Breast epithelium (tissue), 4 donors: Measurements from ENCODE around the gene RBM41. TPM values are rescaled to one million over a fixed set of nuclear protein-coding genes. Genes with fewer than 3 reads are reported as not detected.
"Not testable (repeated sequence)": the region's sequence is repeated elsewhere in the genome, so short reads cannot be mapped to it uniquely, and the experiment has no call there.

ENCODE experiments used
- DNase-seq, 2 donors: peaks; one replicate each; pipeline ENCODE4 v3.0.0-alpha.2; 2019; ENCODE audit warnings: low spot score in 2 of 2
- H3K27ac ChIP-seq, 2 donors: fragments of 200-600 bp; sonication (generic) in 1 of 2; one replicate each; pipeline ENCODE4 v1.5.1; 2016 to 2019; ENCODE audit warnings: mild to moderate bottlenecking in 1 of 2
- H3K27me3 ChIP-seq, 2 donors: fragments of 200-600 bp; sonication (generic) in 1 of 2; one replicate each; pipeline versions ENCODE4 v1.5.1 to v1.6.0; 2017 to 2019; ENCODE audit warnings: control low read depth in 1 of 2, mild to moderate bottlenecking in 1 of 2
- H3K36me3 ChIP-seq: fragments of 200-600 bp; one replicate; pipeline ENCODE4 v1.5.1; 2019
- H3K4me1 ChIP-seq, 2 donors: fragments of 200-600 bp; sonication (generic); one replicate each; pipeline ENCODE4 v1.5.1; 2016 to 2019; ENCODE audit warnings: control low read depth in 1 of 2
- H3K4me3 ChIP-seq, 3 donors: fragments of 200-600 bp; sonication (generic); 1 replicate in 2 of 3; 2 replicates in 1 of 3; pipeline ENCODE4 v1.5.1; 2016 to 2019; ENCODE audit warnings: mild to moderate bottlenecking in 3 of 3, moderate library complexity in 2 of 3
- H3K9me3 ChIP-seq, 2 donors: fragments of 200-600 bp; sonication (generic) in 1 of 2; one replicate each; pipeline ENCODE4 v1.5.1; 2016 to 2019; ENCODE audit warnings: control low read depth in 1 of 2
- CTCF ChIP-seq, 3 donors: fragments of 450-650 bp; IDR thresholded peaks; one replicate each; pipeline ENCODE4 v1.5.1; 2016 to 2017; ENCODE audit warnings: antibody characterized with exemption in 3 of 3, mild to moderate bottlenecking in 3 of 3, moderate library complexity in 3 of 3
- POLR2A ChIP-seq: fragments of 450-650 bp; IDR thresholded peaks from one replicate; pipeline ENCODE4 v1.6.1; 2016; ENCODE audit warnings: antibody characterized with exemption, mild to moderate bottlenecking, moderate library complexity
- POLR2AphosphoS5 ChIP-seq, 3 donors: sonication (generic); formaldehyde crosslinking; IDR thresholded peaks; one replicate each; pipeline ENCODE4 v1.6.1; 2017; ENCODE audit warnings: antibody characterized with exemption in 3 of 3
- intact Hi-C: fragments of 100-400 bp; cut with DNase I; formaldehyde crosslinking; loops from one replicate; pipeline ENCODE4 v1.15.1; 2023; ENCODE audit warnings: low total_unique reads
- total RNA-seq, 3 donors: library from RNA; depleted of rRNA; stranded (reverse); fragments of >200 nt; gene quantifications; one replicate each; pipeline ENCODE4 v1.1.0, GENCODE V29; 2016

RBM41 gene
- total RNA-seq, 3 donors from 2014 or later, result 12.0 to 32.5 (median 17.0) TPM

DNA sequence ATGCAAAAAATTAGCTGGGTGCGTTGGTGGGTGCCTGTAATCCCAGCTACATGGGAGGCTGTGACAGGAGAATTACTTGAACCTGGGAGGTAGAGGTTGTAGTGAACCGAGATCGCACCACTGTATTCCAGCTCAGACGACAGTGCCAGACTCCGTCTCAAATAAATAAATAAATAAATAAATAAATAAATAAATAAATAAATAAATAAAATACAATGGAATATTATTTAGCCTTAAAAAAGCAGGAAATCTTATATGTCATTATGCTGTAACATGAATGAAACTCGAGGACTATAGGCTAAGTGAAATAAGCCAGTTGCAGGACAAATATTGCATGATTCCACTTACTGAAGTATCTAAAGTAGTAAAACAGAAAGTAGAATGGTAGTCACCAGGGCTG, 42.5 kb downstream of the RBM41 start:
- no peaks in the 10 kb centered on the region for H3K4me1 ChIP-seq
- H3K9me3 ChIP-seq, result peaks cover 22 to 70% of the 10 kb centered on the region in 2 donors
- DNase-seq, result no peak
- no peaks in the 10 kb centered on the region for H3K36me3 ChIP-seq
- TF ChIP-seq CTCF (IDR thresholded peaks at IDR 0.05), result no peak
- no peak for TF ChIP-seq POLR2A
- no peak for TF ChIP-seq POLR2AphosphoS5 (IDR thresholded peaks at IDR 0.05)
- no peak overlapping the region for H3K4me3 ChIP-seq
- no peaks in the 10 kb centered on the region for H3K27me3 ChIP-seq
- H3K27ac ChIP-seq, result no peak overlapping the region
- intact Hi-C loops, result no loop called here

DNA sequence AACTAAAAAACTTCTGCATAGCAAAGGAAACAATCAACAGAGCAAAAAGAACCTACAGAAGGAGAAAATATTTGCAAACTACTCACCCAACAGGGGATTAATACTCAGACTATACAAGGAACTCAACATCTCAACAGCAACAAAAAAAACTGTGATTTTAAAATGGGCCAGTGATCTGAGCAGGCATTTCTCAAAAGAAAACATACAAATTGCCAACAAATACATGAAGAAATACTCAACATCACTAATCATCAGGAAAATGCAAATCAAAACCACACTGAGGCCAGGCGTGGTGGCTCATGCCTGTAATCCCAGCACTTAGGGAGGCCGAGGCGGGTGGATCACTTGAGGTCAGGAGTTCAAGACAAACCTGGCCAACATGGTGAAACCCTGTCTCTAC, 60.9 kb downstream of the RBM41 start:
- DNase-seq, H3K36me3 ChIP-seq, H3K4me3 ChIP-seq, H3K4me1 ChIP-seq, H3K27ac ChIP-seq, H3K9me3 ChIP-seq, intact Hi-C loops: not testable (repeated sequence)
- peaks cover 0 to 16% of the 10 kb centered on the region in 2 donors for H3K27me3 ChIP-seq

GRCh38 chrX:107054978-107055377, 63.6 kb downstream of the RBM41 start:
- no peak overlapping the region for H3K27ac ChIP-seq
- TF ChIP-seq POLR2A (no peak), CTCF (IDR thresholded peaks at IDR 0.05) (no peak), POLR2AphosphoS5 (IDR thresholded peaks at IDR 0.05) (no peak)
- H3K9me3 ChIP-seq, result no peaks in the 10 kb centered on the region
- DNase-seq, result no peak
- H3K4me1 ChIP-seq, result no peaks in the 10 kb centered on the region
- peaks cover 0 to 21% of the 10 kb centered on the region in 2 donors for H3K27me3 ChIP-seq
- intact Hi-C loops, result no loop called here
- H3K4me3 ChIP-seq, result no peak overlapping the region
- H3K36me3 ChIP-seq, result no peaks in the 10 kb centered on the region

DNA sequence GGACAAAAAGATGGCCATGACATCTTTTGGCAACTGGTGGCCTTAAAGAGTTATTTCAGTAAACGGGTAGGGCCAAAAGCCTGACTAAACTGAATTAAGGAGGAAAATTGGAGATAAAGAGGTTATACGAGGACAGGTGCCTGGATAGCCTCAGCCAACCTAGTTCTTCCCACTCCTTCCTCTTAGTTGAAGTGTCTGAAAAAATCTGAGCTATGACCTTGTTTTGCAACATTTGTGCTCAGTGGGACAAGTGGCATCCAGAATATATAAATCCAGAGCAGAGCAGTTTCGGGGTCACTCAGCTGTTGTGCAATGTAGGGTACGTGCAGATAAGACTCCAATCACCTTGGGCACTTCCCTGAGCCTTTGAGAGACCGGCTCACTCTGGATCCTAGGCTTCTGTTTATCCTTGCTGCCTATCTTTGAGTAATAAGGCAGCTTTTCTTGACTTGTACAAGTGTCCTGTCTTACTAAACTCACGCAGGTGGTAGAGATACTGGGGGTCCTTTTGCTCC, 68.4 kb downstream of the RBM41 start:
- no peak for DNase-seq
- intact Hi-C loops, result no loop called here
- Histone ChIP-seq H3K4me1 (no peaks in the 10 kb centered on the region), H3K36me3 (no peaks in the 10 kb centered on the region), H3K9me3 (peaks cover 0 to 9% of the 10 kb centered on the region in 2 donors), H3K4me3 (no peak overlapping the region), H3K27me3 (peaks cover 0 to 42% of the 10 kb centered on the region in 2 donors), H3K27ac (no peak overlapping the region)
- no peak for TF ChIP-seq POLR2AphosphoS5 (IDR thresholded peaks at IDR 0.05)
- TF ChIP-seq CTCF (IDR thresholded peaks at IDR 0.05), result no peak
- no peak for TF ChIP-seq POLR2A

DNA sequence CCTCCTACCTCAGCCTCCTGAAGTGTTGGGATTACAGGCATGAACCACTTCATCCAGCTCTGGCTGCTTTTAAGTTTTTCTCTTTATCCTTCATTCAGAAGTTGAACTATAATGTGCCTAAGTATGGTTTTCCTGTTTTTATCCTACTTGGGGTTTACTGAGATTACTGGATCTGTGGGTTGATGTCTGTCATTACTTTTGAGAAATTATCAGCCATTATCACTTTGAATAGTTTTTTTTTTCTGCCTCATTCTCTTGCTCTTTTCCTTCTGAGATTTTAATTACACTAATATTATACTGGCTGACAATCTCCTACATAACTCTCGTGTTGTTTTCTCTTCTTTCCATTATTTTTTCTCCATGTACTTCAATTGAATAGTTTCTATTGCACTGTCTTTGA, 71.0 kb downstream of the RBM41 start:
- TF ChIP-seq POLR2A (no peak), CTCF (IDR thresholded peaks at IDR 0.05) (no peak), POLR2AphosphoS5 (IDR thresholded peaks at IDR 0.05) (no peak)
- Histone ChIP-seq H3K9me3 (peaks cover 0 to 9% of the 10 kb centered on the region in 2 donors), H3K27me3 (peaks cover 0 to 37% of the 10 kb centered on the region in 2 donors), H3K4me3 (no peak overlapping the region), H3K4me1 (no peaks in the 10 kb centered on the region), H3K36me3 (no peaks in the 10 kb centered on the region), H3K27ac (no peak overlapping the region)
- no peak for DNase-seq
- intact Hi-C loops, result no loop called here

DNA sequence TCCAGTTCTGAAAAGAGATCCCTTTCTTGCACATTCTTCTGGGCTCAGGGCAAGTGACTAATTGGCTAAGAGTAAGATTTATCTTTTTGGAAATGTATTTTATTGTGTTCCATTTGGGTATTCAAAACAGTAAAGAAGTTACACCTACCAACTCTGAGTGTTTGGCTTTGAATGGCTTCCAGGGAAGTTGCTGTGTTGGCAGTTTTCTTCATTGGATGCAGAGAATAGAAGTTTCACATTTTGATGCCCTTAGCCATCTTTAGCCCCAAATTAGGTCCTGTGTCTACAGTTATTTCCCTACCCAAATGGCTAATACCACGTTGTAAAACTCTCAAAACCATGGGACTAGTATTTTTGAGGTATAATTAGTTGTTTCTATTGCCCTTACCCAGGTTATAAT, 88.9 kb downstream of the RBM41 start:
- H3K4me1 ChIP-seq, result no peaks in the 10 kb centered on the region
- intact Hi-C loops, result no loop called here
- no peak for DNase-seq
- H3K4me3 ChIP-seq, result no peak overlapping the region
- no peaks in the 10 kb centered on the region for H3K36me3 ChIP-seq
- TF ChIP-seq POLR2A, result no peak
- no peak for TF ChIP-seq CTCF (IDR thresholded peaks at IDR 0.05)
- no peak for TF ChIP-seq POLR2AphosphoS5 (IDR thresholded peaks at IDR 0.05)
- no peak overlapping the region for H3K27ac ChIP-seq
- peaks cover 0 to 55% of the 10 kb centered on the region in 2 donors for H3K27me3 ChIP-seq
- H3K9me3 ChIP-seq, result no peaks in the 10 kb centered on the region
